ENCODE results near the gene COL25A1. TPM values are rescaled to one million over a fixed set of nuclear protein-coding genes. Genes with fewer than 3 reads are reported as not detected.

The COL25A1 gene
- total RNA-seq, 2 donors from 2014 or later, result 0.29 TPM; not detected in 1

DNA sequence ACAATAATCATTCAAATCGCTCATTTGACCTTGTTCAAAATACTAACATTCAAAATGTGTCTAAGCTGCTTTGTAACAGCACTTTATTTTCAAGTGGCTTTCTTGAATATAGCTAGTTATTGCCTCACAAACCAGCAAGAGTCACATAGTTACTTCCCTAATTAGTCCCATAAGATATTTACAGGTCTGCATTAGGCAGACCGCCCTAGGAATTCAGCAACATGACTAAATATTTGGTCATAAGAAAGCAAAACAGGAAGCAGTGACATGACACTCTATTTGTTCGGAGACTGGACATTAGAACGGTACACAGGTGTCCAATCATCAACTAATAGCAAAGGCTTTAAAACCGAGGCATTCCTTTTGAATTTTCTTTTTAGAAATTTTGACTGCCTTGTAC, 262.0 kb downstream of the COL25A1 start:
- no peak for DNase-seq
- intact Hi-C loops (cut with DNase I), result no loop called here
- H3K4me3 ChIP-seq, result no peak overlapping the region
- no peaks in the 10 kb centered on the region for H3K9me3 ChIP-seq
- H3K27me3 ChIP-seq, result no peaks in the 10 kb centered on the region
- no peak overlapping the region for H3K27ac ChIP-seq
- H3K4me1 ChIP-seq, result no peaks in the 10 kb centered on the region
- no peak overlapping the region for H3K9ac ChIP-seq (ENCODE audit: low read depth in 2 of 2, low read length in 2 of 2)
- H3K36me3 ChIP-seq, result no peaks in the 10 kb centered on the region
- no peak for TF ChIP-seq CTCF (IDR thresholded peaks at IDR 0.05)

DNA sequence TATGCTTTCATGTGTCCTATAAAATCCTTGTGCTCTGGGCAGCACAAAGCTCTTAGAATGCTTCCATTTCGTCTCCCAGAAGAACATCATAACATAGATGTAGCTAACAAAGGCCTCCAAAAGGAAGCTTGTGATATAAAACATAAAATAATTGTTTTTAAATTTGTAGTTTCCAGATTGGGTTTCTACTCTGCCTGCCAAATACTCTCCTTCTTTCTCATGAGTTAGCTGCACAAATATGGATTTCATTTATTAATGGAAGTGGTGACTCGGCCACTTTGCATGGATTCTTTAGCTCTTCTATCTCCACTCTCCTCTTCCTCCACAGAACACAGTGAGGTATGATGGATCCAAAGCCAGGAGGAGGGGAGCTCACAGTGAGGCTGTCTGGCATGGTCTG, 265.4 kb downstream of the COL25A1 start:
- H3K4me3 ChIP-seq, result no peak overlapping the region
- TF ChIP-seq CTCF (IDR thresholded peaks at IDR 0.05), result no peak
- no peak overlapping the region for H3K9ac ChIP-seq (ENCODE audit: low read depth in 2 of 2, low read length in 2 of 2)
- H3K9me3 ChIP-seq, result no peaks in the 10 kb centered on the region
- no peaks in the 10 kb centered on the region for H3K27me3 ChIP-seq
- H3K27ac ChIP-seq, result no peak overlapping the region
- no peaks in the 10 kb centered on the region for H3K36me3 ChIP-seq
- no peak for DNase-seq
- no peaks in the 10 kb centered on the region for H3K4me1 ChIP-seq
- intact Hi-C loops (cut with DNase I), result no loop called here

GRCh38 chr4:109033993-109034392, 268.5 kb downstream of the COL25A1 start:
- DNase-seq, result no peak
- Histone ChIP-seq H3K9ac (ENCODE audit: low read depth in 2 of 2, low read length in 2 of 2) (no peak overlapping the region), H3K4me1 (no peaks in the 10 kb centered on the region), H3K9me3 (no peaks in the 10 kb centered on the region), H3K27me3 (no peaks in the 10 kb centered on the region), H3K4me3 (no peak overlapping the region), H3K36me3 (no peaks in the 10 kb centered on the region), H3K27ac (no peak overlapping the region)
- intact Hi-C loops (cut with DNase I), result no loop called here
- no peak for TF ChIP-seq CTCF (IDR thresholded peaks at IDR 0.05)

DNA sequence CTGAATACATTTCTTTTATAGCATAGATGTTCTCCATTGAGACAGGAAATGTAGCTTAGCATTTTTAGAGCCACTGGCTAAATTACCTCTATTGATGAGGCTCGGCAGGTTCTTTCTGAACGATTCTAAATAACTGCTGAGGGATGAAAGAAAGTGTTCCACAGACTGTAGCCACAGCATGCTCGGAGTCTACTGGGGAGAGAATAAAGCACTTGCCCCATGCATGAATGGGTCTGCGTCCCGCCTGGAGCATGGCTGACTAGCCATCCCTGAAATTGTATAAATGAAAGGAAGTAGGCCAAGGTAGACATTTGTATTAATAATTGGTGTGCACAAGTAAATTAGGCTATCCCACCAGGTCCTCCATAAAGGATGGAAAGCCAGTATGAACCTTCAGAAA, 269.8 kb downstream of the COL25A1 start:
- Histone ChIP-seq H3K27me3 (no peaks in the 10 kb centered on the region), H3K9me3 (no peaks in the 10 kb centered on the region), H3K9ac (ENCODE audit: low read depth in 2 of 2, low read length in 2 of 2) (no peak overlapping the region), H3K4me1 (no peaks in the 10 kb centered on the region), H3K4me3 (no peak overlapping the region), H3K27ac (no peak overlapping the region), H3K36me3 (no peaks in the 10 kb centered on the region)
- DNase-seq, result no peak
- intact Hi-C loops (cut with DNase I), result no loop called here
- TF ChIP-seq CTCF (IDR thresholded peaks at IDR 0.05), result no peak

DNA sequence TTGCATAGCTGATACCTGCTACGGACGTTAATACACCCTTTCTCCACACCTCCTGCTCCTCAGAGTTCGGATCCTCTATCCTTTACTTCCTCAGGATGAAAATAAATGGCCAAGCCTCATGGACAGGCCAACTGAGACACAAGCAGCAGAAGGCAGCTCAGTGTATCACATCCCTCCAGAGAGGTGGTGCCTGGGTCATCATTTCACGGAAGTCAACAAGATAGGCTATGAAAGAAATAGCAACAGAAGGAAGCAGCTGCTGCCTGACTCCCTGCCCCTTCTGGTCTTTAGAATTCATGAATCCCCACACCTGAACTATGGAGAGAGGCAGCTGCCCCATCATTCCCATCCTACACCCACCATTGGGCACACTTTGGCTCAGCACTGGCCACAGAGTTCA, 272.5 kb downstream of the COL25A1 start:
- TF ChIP-seq CTCF (IDR thresholded peaks at IDR 0.05), result no peak

DNA sequence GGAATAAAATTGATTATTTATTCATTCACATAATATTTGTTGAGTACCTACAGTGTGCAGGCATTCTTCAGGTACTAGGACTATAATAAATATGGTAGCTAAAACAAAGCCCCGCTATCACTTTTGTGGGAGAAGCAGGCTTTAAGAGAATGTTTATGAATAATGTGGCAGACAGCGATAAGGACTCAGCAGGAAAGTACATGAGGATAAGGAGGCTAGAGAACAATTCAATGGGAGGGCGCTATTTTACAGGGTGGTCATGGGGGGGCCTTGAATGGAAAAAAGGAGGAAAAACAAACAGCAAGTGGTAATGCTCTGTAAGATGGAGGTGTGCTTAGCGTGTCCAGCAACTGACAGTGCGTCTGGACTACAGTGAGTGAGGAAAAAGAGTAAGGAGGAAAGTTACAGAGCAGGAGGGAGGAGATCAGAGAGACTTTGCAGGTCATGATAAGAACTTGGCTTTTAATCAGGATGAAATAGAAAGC, 275.4 kb downstream of the COL25A1 start:
- Histone ChIP-seq H3K4me1 (no peaks in the 10 kb centered on the region), H3K27ac (no peak overlapping the region), H3K27me3 (no peaks in the 10 kb centered on the region), H3K9me3 (no peaks in the 10 kb centered on the region), H3K36me3 (no peaks in the 10 kb centered on the region), H3K9ac (ENCODE audit: low read depth in 2 of 2, low read length in 2 of 2) (no peak overlapping the region), H3K4me3 (no peak overlapping the region)
- intact Hi-C loops (cut with DNase I), result no loop called here
- TF ChIP-seq CTCF (IDR thresholded peaks at IDR 0.05), result no peak
- DNase-seq, result no peak

More for the DNA sequence above, 272.5 kb downstream of the COL25A1 start:
- Histone ChIP-seq H3K27ac (no peak overlapping the region), H3K4me3 (no peak overlapping the region), H3K36me3 (no peaks in the 10 kb centered on the region), H3K27me3 (no peaks in the 10 kb centered on the region), H3K9ac (ENCODE audit: low read depth in 2 of 2, low read length in 2 of 2) (no peak overlapping the region), H3K9me3 (no peaks in the 10 kb centered on the region), H3K4me1 (no peaks in the 10 kb centered on the region)
- no peak for DNase-seq
- intact Hi-C loops (cut with DNase I), result no loop called here
